ENCODE data around the gene GRID2. TPM values are rescaled to one million over a fixed set of nuclear protein-coding genes. Genes with fewer than 3 reads are reported as not detected.

The GRID2 gene
- total and polyA plus RNA-seq, 9 of the 15 experiments (the other 6 are each of a cell fraction or from before 2014, with no cell fraction given): 0.04 TPM; not detected in 7

DNA sequence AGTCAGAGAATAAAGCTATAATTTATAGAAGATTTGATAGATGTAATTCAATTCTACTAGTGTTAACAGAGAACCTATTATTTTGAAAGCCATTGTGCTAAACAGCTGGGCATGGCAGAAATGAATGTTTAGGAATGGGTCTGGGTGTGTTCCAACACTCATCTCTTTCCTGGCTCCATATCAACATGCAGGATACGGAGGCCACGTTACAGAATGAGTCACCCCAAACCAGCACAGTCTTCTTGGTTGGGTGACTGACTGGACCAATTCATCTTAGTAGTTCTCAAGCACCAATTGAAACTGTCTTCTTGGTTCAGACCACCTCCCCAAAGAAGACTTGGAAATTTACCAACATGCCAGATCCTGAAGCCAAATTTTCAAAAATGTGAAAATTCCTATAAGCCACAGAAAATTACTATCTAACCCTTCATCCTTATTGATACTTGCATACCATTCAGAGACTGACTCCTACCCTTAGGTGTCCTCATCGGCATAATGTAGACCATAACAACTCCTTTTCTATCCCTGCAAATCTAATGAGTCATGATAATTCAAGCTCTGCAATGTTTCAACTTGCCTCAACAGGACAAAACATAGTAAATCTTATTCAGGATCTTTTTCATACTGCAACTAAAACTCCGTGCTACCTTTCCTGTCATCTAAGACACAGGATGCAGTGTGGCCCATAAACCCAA, 1472.8 kb downstream of the GRID2 start:
- in situ Hi-C loops (cut with MboI): loop anchor here (25.0 kb wide), 1 partner anchor 836 kb away; no protein-coding TSS in a partner anchor
- ChIA-PET CTCF (ENCODE audit: low intra/inter-chr PET ratio) (no interaction called here), POLR2A (no interaction called here)
- 2% methylated on average over 4 of the region's 4 CpGs for WGBS (ENCODE audit: insufficient coverage, low coverage, missing lambda C conversion rate)
- H4K20me1 ChIP-seq (replicated peaks; ENCODE audit: control insufficient read depth, insufficient read depth, low read length): no peaks in the 10 kb centered on the region
- ATAC-seq: no peak
- H3K79me2 ChIP-seq (ENCODE audit: control insufficient read depth, insufficient read depth, low read length): no peaks in the 10 kb centered on the region
- H3K4me3 ChIP-seq: no peak overlapping the region
- no peaks in the 10 kb centered on the region for H3K9me3 ChIP-seq (replicated peaks; ENCODE audit: control insufficient read depth, insufficient read depth, low read depth, low read length)
- BruUV-seq (replicated peaks): no TSS peak
- no peak for FAIRE-seq
- no peak overlapping the region for H3K4me2 ChIP-seq (ENCODE audit: insufficient read depth, low read length)
- TF ChIP-seq SMARCC2 (IDR thresholded peaks at IDR 0.05; ENCODE audit: low read depth): no peak
- TF ChIP-seq GATA2 (CRISPR knock-in tag; IDR thresholded peaks at IDR 0.05): no peak
- no peak for TF ChIP-seq ZNF354B (CRISPR knock-in tag; IDR thresholded peaks at IDR 0.05)
- no peak for TF ChIP-seq ETS2 (tag; IDR thresholded peaks at IDR 0.05; ENCODE audit: borderline replicate concordance, poor library complexity, severe bottlenecking)
- H3K36me3 ChIP-seq (ENCODE audit: control insufficient read depth, insufficient read depth, low read length): no peaks in the 10 kb centered on the region
- H3K9me1 ChIP-seq (ENCODE audit: control insufficient read depth, insufficient read depth, low read length): no peaks in the 10 kb centered on the region
- no peaks in the 10 kb centered on the region for H3K27me3 ChIP-seq (ENCODE audit: control insufficient read depth in 2 of 2, insufficient read depth in 2 of 2, low read length in 2 of 2)
- no peak for DNase-seq (ENCODE audit: extremely low read depth in 1 of 4, low spot score in 3 of 4)
- H2AFZ ChIP-seq (ENCODE audit: low read depth, low read length): no peak overlapping the region
- no peak overlapping the region for H3K27ac ChIP-seq (ENCODE audit: extremely low read depth, low read depth, low read length)
- intact Hi-C loops (cut with micrococcal nuclease): no loop called here
- H3K9ac ChIP-seq (ENCODE audit: insufficient read depth in 1 of 2, low read depth in 2 of 2, low read length in 2 of 2): no peak overlapping the region
- no peaks in the 10 kb centered on the region for H3K4me1 ChIP-seq (replicated peaks in 1 of 2; ENCODE audit: control insufficient read depth in 2 of 2, insufficient read depth in 2 of 2, low read length in 2 of 2)

DNA sequence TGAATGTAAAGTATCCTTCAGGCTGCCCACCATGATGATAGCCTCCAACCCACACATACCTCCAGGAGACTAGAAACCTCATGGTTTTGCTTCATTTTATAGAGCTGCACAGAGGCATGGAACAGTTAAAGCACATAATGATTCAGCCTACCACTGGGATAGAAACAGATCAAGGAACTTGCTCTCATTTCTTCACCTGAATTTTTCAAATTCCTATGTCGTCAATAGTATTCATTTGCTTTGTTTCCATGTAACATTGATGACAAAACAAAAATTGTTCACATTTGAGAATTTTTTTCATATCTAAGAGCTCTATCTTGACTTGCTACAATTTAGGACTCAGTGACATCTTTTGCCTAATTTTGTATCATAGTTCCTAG, 1473.3 kb downstream of the GRID2 start:
- no TSS peak for BruUV-seq (replicated peaks)
- TF ChIP-seq TAL1 (IDR thresholded peaks at IDR 0.05) (no peak), CREM (IDR thresholded peaks at IDR 0.05; ENCODE audit: low read depth) (no peak), TAF9B (IDR thresholded peaks at IDR 0.05; ENCODE audit: partially characterized antibody) (no peak), FOXM1 (IDR thresholded peaks at IDR 0.05; ENCODE audit: low read depth) (no peak), FOXM1 (CRISPR knock-in tag; IDR thresholded peaks at IDR 0.05; ENCODE audit: low read depth) (no peak), NCOA2 (IDR thresholded peaks at IDR 0.05; ENCODE audit: partially characterized antibody in 2 of 2) (no peak), GATA2 (CRISPR knock-in tag; IDR thresholded peaks at IDR 0.05) (no peak), ELF4 (CRISPR knock-in tag; IDR thresholded peaks at IDR 0.05) (no peak), TRIM24 (IDR thresholded peaks at IDR 0.05) (no peak), ARID2 (IDR thresholded peaks at IDR 0.05) (no peak)

More for the DNA sequence above, 1473.3 kb downstream of the GRID2 start:
- H3K27me3 ChIP-seq (ENCODE audit: control insufficient read depth in 2 of 2, insufficient read depth in 2 of 2, low read length in 2 of 2): no peaks in the 10 kb centered on the region
- POLR2A ChIA-PET: interaction anchor here (0.7 kb wide), 1 partner anchor 371 kb away, joined by 3 read pairs; no protein-coding TSS in a partner anchor
- no peak overlapping the region for H2AFZ ChIP-seq (ENCODE audit: low read depth, low read length)
- ATAC-seq (no peak), DNase-seq (ENCODE audit: extremely low read depth in 1 of 4, low spot score in 3 of 4) (no peak), FAIRE-seq (no peak)
- H4K20me1 ChIP-seq (replicated peaks; ENCODE audit: control insufficient read depth, insufficient read depth, low read length): no peaks in the 10 kb centered on the region
- H3K4me3 ChIP-seq: no peak overlapping the region
- no peaks in the 10 kb centered on the region for H3K79me2 ChIP-seq (ENCODE audit: control insufficient read depth, insufficient read depth, low read length)
- H3K4me2 ChIP-seq (ENCODE audit: insufficient read depth, low read length): no peak overlapping the region
- CTCF ChIA-PET (ENCODE audit: low intra/inter-chr PET ratio): no interaction called here
- no peaks in the 10 kb centered on the region for H3K4me1 ChIP-seq (replicated peaks in 1 of 2; ENCODE audit: control insufficient read depth in 2 of 2, insufficient read depth in 2 of 2, low read length in 2 of 2)
- H3K27ac ChIP-seq (ENCODE audit: extremely low read depth, low read depth, low read length): no peak overlapping the region
- H3K9me1 ChIP-seq (ENCODE audit: control insufficient read depth, insufficient read depth, low read length): no peaks in the 10 kb centered on the region
- in situ Hi-C loops (cut with MboI): loop anchor here (25.0 kb wide), 1 partner anchor 835 kb away; no protein-coding TSS in a partner anchor
- no peaks in the 10 kb centered on the region for H3K9me3 ChIP-seq (replicated peaks; ENCODE audit: control insufficient read depth, insufficient read depth, low read depth, low read length)
- intact Hi-C loops (cut with micrococcal nuclease): no loop called here
- no peak overlapping the region for H3K9ac ChIP-seq (ENCODE audit: insufficient read depth in 1 of 2, low read depth in 2 of 2, low read length in 2 of 2)
- WGBS (ENCODE audit: insufficient coverage, low coverage, missing lambda C conversion rate): 0% methylated on average over 1 of the region's 1 CpG
- no peaks in the 10 kb centered on the region for H3K36me3 ChIP-seq (ENCODE audit: control insufficient read depth, insufficient read depth, low read length)
